Measurements from ENCODE around the gene SLC17A8. TPM values are rescaled to one million over a fixed set of nuclear protein-coding genes. Genes with fewer than 3 reads are reported as not detected.

Gene SLC17A8
- total RNA-seq, 1 experiment from 2014 or later, result not detected

DNA sequence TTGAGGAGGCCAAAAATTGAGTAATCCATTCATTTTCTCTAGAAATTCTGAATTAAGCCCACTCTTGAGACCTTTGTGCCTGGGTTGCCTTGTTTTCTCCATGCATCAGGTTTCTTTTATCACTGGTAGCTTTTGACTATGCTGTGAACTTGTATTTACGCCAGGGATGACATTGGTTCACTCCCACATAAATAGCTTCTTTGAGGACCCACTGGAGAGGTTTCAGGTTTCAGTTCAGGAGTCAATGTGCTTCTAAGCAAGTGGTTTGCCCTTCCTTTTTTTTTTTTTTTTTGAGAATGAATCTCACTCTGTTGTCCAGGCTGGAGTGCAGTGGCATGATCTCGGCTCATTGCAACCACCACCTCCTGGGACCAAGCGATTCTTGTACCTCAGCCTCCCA lies 10.2 kb upstream of the SLC17A8 start:
- no peaks in the 10 kb centered on the region for H3K9me3 ChIP-seq (ENCODE audit: control insufficient read depth, low read depth, low read length)
- no peak overlapping the region for H4K91ac ChIP-seq (ENCODE audit: insufficient read length, low read depth, low read length)
- no peak overlapping the region for H2BK5ac ChIP-seq (ENCODE audit: insufficient read length, low read length)
- H3K4ac ChIP-seq (ENCODE audit: low read depth, low read length), result no peak overlapping the region
- no peak overlapping the region for H4K5ac ChIP-seq (ENCODE audit: insufficient read length, low read depth, low read length)
- WGBS (ENCODE audit: extremely low coverage, insufficient read length, low lambda C conversion rate), result no CpG with 5 or more reads among the region's 3 CpGs
- H3K56ac ChIP-seq (ENCODE audit: insufficient read length, low read depth, low read length), result no peak overlapping the region
- TF ChIP-seq, protein P1, sequence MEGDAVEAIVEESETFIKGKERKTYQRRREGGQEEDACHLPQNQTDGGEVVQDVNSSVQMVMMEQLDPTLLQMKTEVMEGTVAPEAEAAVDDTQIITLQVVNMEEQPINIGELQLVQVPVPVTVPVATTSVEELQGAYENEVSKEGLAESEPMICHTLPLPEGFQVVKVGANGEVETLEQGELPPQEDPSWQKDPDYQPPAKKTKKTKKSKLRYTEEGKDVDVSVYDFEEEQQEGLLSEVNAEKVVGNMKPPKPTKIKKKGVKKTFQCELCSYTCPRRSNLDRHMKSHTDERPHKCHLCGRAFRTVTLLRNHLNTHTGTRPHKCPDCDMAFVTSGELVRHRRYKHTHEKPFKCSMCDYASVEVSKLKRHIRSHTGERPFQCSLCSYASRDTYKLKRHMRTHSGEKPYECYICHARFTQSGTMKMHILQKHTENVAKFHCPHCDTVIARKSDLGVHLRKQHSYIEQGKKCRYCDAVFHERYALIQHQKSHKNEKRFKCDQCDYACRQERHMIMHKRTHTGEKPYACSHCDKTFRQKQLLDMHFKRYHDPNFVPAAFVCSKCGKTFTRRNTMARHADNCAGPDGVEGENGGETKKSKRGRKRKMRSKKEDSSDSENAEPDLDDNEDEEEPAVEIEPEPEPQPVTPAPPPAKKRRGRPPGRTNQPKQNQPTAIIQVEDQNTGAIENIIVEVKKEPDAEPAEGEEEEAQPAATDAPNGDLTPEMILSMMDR (conservative IDR thresholded peaks at IDR 0.05), result no peak
- H2BK20ac ChIP-seq (ENCODE audit: low read depth, low read length, poor library complexity, severe bottlenecking), result no peak overlapping the region
- H3K4me1 Mint-ChIP-seq, result peaks cover 0 to 5% of the 10 kb centered on the region in 2 experiments; a peak in 1 of 4 replicates
- H3K9ac ChIP-seq (ENCODE audit: extremely low read depth, insufficient read length, low read length), result no peak overlapping the region
- no peak overlapping the region for H2BK120ac ChIP-seq (ENCODE audit: low read depth, low read length, poor library complexity, severe bottlenecking)
- no peak overlapping the region for H3K27ac ChIP-seq (ENCODE audit: insufficient read length, low read depth, low read length)
- no peaks in the 10 kb centered on the region for H4K20me1 ChIP-seq (ENCODE audit: control insufficient read depth, insufficient read depth, insufficient read length)
- H3K27ac Mint-ChIP-seq, result no peak overlapping the region
- H3K27me3 Mint-ChIP-seq (ENCODE audit: low read depth), result no peaks in the 10 kb centered on the region
- H3K79me2 ChIP-seq (ENCODE audit: insufficient read depth, low read length), result no peaks in the 10 kb centered on the region
- H3K9me3 Mint-ChIP-seq, result no peaks in the 10 kb centered on the region
- no peak overlapping the region for H3K18ac ChIP-seq (ENCODE audit: insufficient read length, low read depth, low read length)
- H3K4me1 ChIP-seq (ENCODE audit: insufficient read depth, low read length), result no peaks in the 10 kb centered on the region; the same call in 1 of the 2 replicates
- no peak for DNase-seq
- no peak overlapping the region for H4K8ac ChIP-seq (replicated peaks; ENCODE audit: insufficient read length, low read depth, low read length)
- H2BK15ac ChIP-seq (ENCODE audit: low read depth, low read length), result no peak overlapping the region
- no peak overlapping the region for H3K4me2 ChIP-seq (ENCODE audit: insufficient read depth, insufficient read length, low read length)
- H2BK12ac ChIP-seq (ENCODE audit: insufficient read length, low read depth, low read length), result no peak overlapping the region
- H3K79me1 ChIP-seq (ENCODE audit: insufficient read depth, low read depth, low read length, poor library complexity, severe bottlenecking), result no peaks in the 10 kb centered on the region
- peaks cover 0 to 6% (median 4%) of the 10 kb centered on the region in 3 experiments; a peak in 3 of 7 replicates for H3K36me3 Mint-ChIP-seq (ENCODE audit: insufficient read depth in 1 of 3, low read depth in 3 of 3)
- no peak overlapping the region for H3T11ph ChIP-seq (ENCODE audit: low read length)
- H3K23ac ChIP-seq (ENCODE audit: insufficient read length, low read depth, low read length), result no peak overlapping the region
- H2AFZ ChIP-seq (ENCODE audit: low read length), result no peak overlapping the region
- no peak overlapping the region for H2AK5ac ChIP-seq (ENCODE audit: insufficient read length, low read length)
- H3K4me3 Mint-ChIP-seq, result no peak overlapping the region
- no peak overlapping the region for H3K14ac ChIP-seq (ENCODE audit: insufficient read depth, low read length)
- no peaks in the 10 kb centered on the region for H3K27me3 ChIP-seq (ENCODE audit: insufficient read depth, low read length)
- H3K23me2 ChIP-seq (ENCODE audit: insufficient read length, low read depth, low read length, poor library complexity, severe bottlenecking), result no peaks in the 10 kb centered on the region
